HEK293T (cell line): ENCODE results near the gene SLC17A2.

ENCODE experiments used
- BHLHE40 ChIP-seq: fragments of 450-650 bp; IDR thresholded peaks from 2 replicates; pipeline ENCODE4 v1.6.1; 2016; ENCODE audit warnings: mild to moderate bottlenecking, moderate library complexity, borderline replicate concordance
- SP1 ChIP-seq: fragments of 450-650 bp; IDR thresholded peaks from 2 replicates; pipeline ENCODE4 v1.6.1; 2017
- TARDBP ChIP-seq: fragments of 450-650 bp; IDR thresholded peaks from 2 replicates; pipeline ENCODE4 v1.6.1; 2016

DNA sequence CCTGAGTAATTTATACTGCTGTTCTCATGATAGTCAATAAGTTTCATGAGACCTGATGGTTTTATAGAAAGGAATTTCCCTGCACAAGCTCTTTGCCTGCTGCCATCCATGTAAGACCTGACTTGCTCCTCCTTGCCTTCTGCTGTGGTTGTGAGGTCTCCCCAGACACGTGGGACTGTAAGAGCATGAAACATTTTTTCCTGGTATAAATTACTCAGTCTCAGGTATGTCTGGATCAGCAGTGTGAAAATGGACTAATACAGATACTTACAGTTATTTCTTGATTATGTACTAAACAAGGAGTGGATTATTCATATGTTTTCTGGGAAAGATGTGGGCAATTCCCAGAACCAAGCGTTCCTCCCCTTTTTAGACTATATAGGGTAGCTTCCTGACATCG is 30.2 kb upstream of the SLC17A2 start:
- TF ChIP-seq SP1 (no peak), BHLHE40 (no peak), TARDBP (no peak)
